Measurements from ENCODE around the gene SHANK3.

The SHANK3 gene

GRCh38 chr22:50714631-50715179 is 42.1 kb downstream of the SHANK3 start:
- DNase-seq, result no peak

GRCh38 chr22:50715250-50715649 is 42.6 kb downstream of the SHANK3 start:
- no peak for DNase-seq

GRCh38 chr22:50715776-50716175 is 43.2 kb downstream of the SHANK3 start:
- no peak for DNase-seq

- DNase-seq, result no peak
Measured at GRCh38 chr22:50716290-50717024, 43.8 kb downstream of the SHANK3 start.

- no peak for DNase-seq
Measured at GRCh38 chr22:50717709-50718351, 45.2 kb downstream of the SHANK3 start.

GRCh38 chr22:50718352-50718709 is 45.7 kb downstream of the SHANK3 start:
- DNase-seq, result no peak

GRCh38 chr22:50719814-50720300 is 47.2 kb downstream of the SHANK3 start:
- no peak for DNase-seq

GRCh38 chr22:50720301-50721256 is 48.0 kb downstream of the SHANK3 start:
- DNase-seq, result no peak

- DNase-seq, result no peak
Measured at GRCh38 chr22:50721257-50721844, 48.7 kb downstream of the SHANK3 start.

- no peak for DNase-seq
Measured at GRCh38 chr22:50722048-50722701, 49.6 kb downstream of the SHANK3 start.
